A549 (cell line): ENCODE data around the gene RPA3. TPM values are rescaled to one million over a fixed set of nuclear protein-coding genes. Genes with fewer than 3 reads are reported as not detected.

ENCODE experiments used
- ATAC-seq, 2 experiments: fragments of 200-7000 bp in 1 of 2; fragments of >200 bp in 1 of 2; cut with Nextera tagmentation in 1 of 2; cut with Tn5 transposase in 1 of 2; 3 replicates each; pipeline versions ENCODE4 v1.8.0 to v1.9.1; 2018 to 2020; ENCODE audit warnings: mild to moderate bottlenecking in 1 of 2, moderate library complexity in 1 of 2
- CTCF ChIA-PET: fragments of 300-600 bp; sonication (Branson Sonifier 250); formaldehyde crosslinking; extraction: SDS; loops from one replicate; lab custom pipeline; 2021; ENCODE audit warnings: antibody characterized with exemption, inconsistent platforms; lab: Yijun Ruan, JAX
- POLR2A ChIA-PET: fragments of 350-600 bp; formaldehyde crosslinking; extraction: SDS; loops from one replicate; lab custom pipeline; 2021; ENCODE audit warnings: antibody characterized with exemption, inconsistent platforms; lab: Yijun Ruan, JAX
- DNase-seq, 2 experiments: peaks; one replicate each; pipeline versions ENCODE4 v3.0.0 to v3.0.0-alpha.2; 2011 to 2016; ENCODE audit warnings: low read depth in 1 of 2, low spot score in 1 of 2
- FAIRE-seq: peaks from 2 replicates; lab custom pipeline; 2011; peaks lifted over from hg19 to GRCh38; lab: Jason Lieb, UNC
- H3K27ac ChIP-seq, 2 experiments: fragments of >200 bp; sonication (Bioruptor Twin); formaldehyde crosslinking; 3 replicates each; pipeline ENCODE4 v1.5.1; 2016 to 2017
- H3K4me1 ChIP-seq: fragments of >200 bp; sonication (Bioruptor Twin); formaldehyde crosslinking; 3 replicates; pipeline ENCODE4 v1.6.1; 2016
- H3K4me2 ChIP-seq: fragments of >200 bp; sonication (Bioruptor Twin); formaldehyde crosslinking; 3 replicates; pipeline ENCODE4 v1.6.1; 2016
- H3K4me3 ChIP-seq: fragments of >200 bp; sonication (Bioruptor Twin); formaldehyde crosslinking; 3 replicates; pipeline ENCODE4 v1.5.1; 2016
- H3K9me3 ChIP-seq: fragments of >200 bp; sonication (Bioruptor Twin); formaldehyde crosslinking; 3 replicates; pipeline ENCODE4 v1.6.1; 2016
- BCL3 ChIP-seq: fragments of >200 bp; sonication (Bioruptor Twin); formaldehyde crosslinking; IDR thresholded peaks from 3 replicates; pipeline ENCODE4 v1.6.1; 2016
- CBX2 ChIP-seq: fragments of 200-600 bp; sonication (generic); IDR thresholded peaks from 2 replicates; pipeline ENCODE4 v1.6.1; 2016; ENCODE audit warnings: low read depth, mild to moderate bottlenecking, borderline replicate concordance
- CHD2 ChIP-seq: fragments of 150-350 bp; IDR thresholded peaks from 2 replicates; pipeline ENCODE4 v1.6.1; 2014; ENCODE audit warnings: low read length; ENCODE audit not compliant: partially characterized antibody
- CTCF ChIP-seq: fragments of >200 bp; sonication (Bioruptor Twin); formaldehyde crosslinking; IDR thresholded peaks from 3 replicates; pipeline ENCODE4 v1.5.1; 2016
- EHF ChIP-seq: fragments of 250-450 bp; sonication (Bioruptor Pico); IDR thresholded peaks from 2 replicates; pipeline ENCODE4 v1.5.0; 2020; ENCODE audit warnings: mild to moderate bottlenecking
- EHMT2 ChIP-seq: fragments of 200-600 bp; sonication (generic); IDR thresholded peaks from 2 replicates; pipeline ENCODE4 v1.6.1; 2016; ENCODE audit warnings: antibody characterized with exemption, low read depth, mild to moderate bottlenecking, moderate library complexity
- ELK1 ChIP-seq: fragments of 150-350 bp; IDR thresholded peaks from 2 replicates; pipeline ENCODE4 v1.6.1; 2014; ENCODE audit warnings: low read depth, mild to moderate bottlenecking, low read length
- FOXS1 ChIP-seq: fragments of 250-450 bp; sonication (Bioruptor Pico); IDR thresholded peaks from 2 replicates; pipeline ENCODE4 v1.5.0; 2020; ENCODE audit warnings: mild to moderate bottlenecking, moderate library complexity
- GATA3 ChIP-seq: IDR thresholded peaks from 2 replicates; pipeline ENCODE4 v1.6.1; 2012; ENCODE audit warnings: borderline replicate concordance
- HEYL ChIP-seq: fragments of 250-450 bp; sonication (Bioruptor Pico); IDR thresholded peaks from 2 replicates; pipeline ENCODE4 v1.8.0; 2021; ENCODE audit warnings: mild to moderate bottlenecking, moderate library complexity
- HMGXB4 ChIP-seq: fragments of 250-450 bp; sonication (Bioruptor Pico); IDR thresholded peaks from 2 replicates; pipeline ENCODE4 v1.5.0; 2021; ENCODE audit warnings: mild to moderate bottlenecking, moderate library complexity, borderline replicate concordance
- MAZ ChIP-seq: fragments of 150-350 bp; IDR thresholded peaks from 2 replicates; pipeline ENCODE4 v1.6.1; 2014; ENCODE audit warnings: antibody characterized with exemption, low read depth, low read length, borderline replicate concordance
- POLR2AphosphoS2 ChIP-seq: conservative IDR thresholded peaks from 2 replicates; pipeline ENCODE4 v1.6.1; 2012; ENCODE audit warnings: low read length, improper control_type of control experiment, inconsistent platforms
- RCOR1 ChIP-seq: fragments of 150-350 bp; IDR thresholded peaks from 2 replicates; pipeline ENCODE4 v1.6.1; 2014; ENCODE audit warnings: antibody characterized with exemption, low read length, low read depth
- REST ChIP-seq: fragments of 200-600 bp; sonication (generic); IDR thresholded peaks from 2 replicates; pipeline ENCODE4 v1.6.1; 2016; ENCODE audit warnings: antibody characterized with exemption, mild to moderate bottlenecking, moderate library complexity
- ZSCAN20 ChIP-seq: fragments of 250-450 bp; sonication (Bioruptor Pico); IDR thresholded peaks from 2 replicates; pipeline ENCODE4 v1.8.0; 2022; ENCODE audit warnings: mild to moderate bottlenecking, moderate library complexity
- WGBS: methylation state at CpG from one replicate; pipeline ENCODE4 v1.1.6; 2017; ENCODE audit errors: missing lambda C conversion rate; 5-methylcytosine and 5-hydroxymethylcytosine counted together
- polyA plus RNA-seq, 4 experiments: library from polyadenylated mRNA; depleted of rRNA in 3 of 4; stranded (reverse); fragments of >200 nt; fragmentation: RNase III in 1 of 4; extraction: RNeasy Plus Mini Kit Qiagen cat#74134 plus additional on column Dnase treatment in 1 of 4; gene quantifications; 2 replicates in 3 of 4; 3 replicates in 1 of 4; pipeline ENCODE4 v1.2.3, GENCODE V29; 2011 to 2017

Gene RPA3
- polyA plus RNA-seq, 2 of the 4 experiments (the other 2 are of a cell fraction), result 95.1 to 129 TPM

GRCh38 chr7:7698930-7699329, 19.5 kb downstream of the RPA3 start (continued):
- TF ChIP-seq CTCF (no peak), HEYL (no peak), ZSCAN20 (CRISPR knock-in tag) (no peak)

- Histone ChIP-seq H3K27ac (peak overlapping the region; percentile 4 to 58; a peak in 4 of 6 replicates), H3K4me3 (no peak overlapping the region), H3K9me3 (no peaks in the 10 kb centered on the region), H3K4me2 (peak overlapping the region; percentile 55), H3K4me1 (peaks cover 37% of the 10 kb centered on the region)
- ATAC-seq (peak; percentile 39 to 76; a peak in 3 of 6 replicates), FAIRE-seq (no peak), DNase-seq (no peak)
- CTCF ChIA-PET, result interaction anchor here (1.1 to 2.2 kb wide), 5 partner anchors 15 to 75 kb away, joined by 3 to 10 read pairs (median 4); no protein-coding TSS in a partner anchor
- TF ChIP-seq CBX2 (no peak), ELK1 (no peak), GATA3 (no peak), HMGXB4 (CRISPR knock-in tag) (no peak), EHF (CRISPR knock-in tag) (no peak), BCL3 (no peak), ZSCAN20 (CRISPR knock-in tag) (no peak), REST (no peak), FOXS1 (CRISPR knock-in tag) (no peak), MAZ (no peak), POLR2AphosphoS2 (no peak), EHMT2 (no peak), CHD2 (no peak), CTCF (no peak), RCOR1 (no peak)
- WGBS, result 25% methylated on average over 3 of the region's 3 CpGs
- POLR2A ChIA-PET, result no interaction called here
These were observed 21.8 kb downstream of the RPA3 start for GRCh38 chr7:7696458-7697119.
